Heart right ventricle (tissue), 16 donors: Measurements from ENCODE around the gene ADH4. TPM values are rescaled to one million over a fixed set of nuclear protein-coding genes. Genes with fewer than 3 reads are reported as not detected.

Experiments used
- ATAC-seq, 8 donors: fragments of 200-7000 bp; cut with Tn5 transposase; one replicate each; pipeline ENCODE4 v1.9.1; 2020; ENCODE audit warnings: mild to moderate bottlenecking in 8 of 8, moderate library complexity in 8 of 8, moderate number of reproducible peaks in 1 of 8
- DNase-seq, 2 donors: peaks; one replicate each; pipeline ENCODE4 v3.0.0-alpha.2; 2020
- H3K27ac ChIP-seq, 10 donors: fragments of 200-600 bp; sonication (generic) in 2 of 10; one replicate each; pipeline versions ENCODE4 v1.5.0 to v1.8.0; 2020 to 2022; ENCODE audit warnings: mild to moderate bottlenecking in 3 of 10
- H3K27me3 ChIP-seq, 7 donors: fragments of 200-600 bp; one replicate each; pipeline ENCODE4 v1.8.0; 2021 to 2022; ENCODE audit warnings: mild to moderate bottlenecking in 2 of 7
- H3K36me3 ChIP-seq, 9 donors: fragments of 200-600 bp; sonication (generic) in 1 of 9; one replicate each; pipeline versions ENCODE4 v1.5.0 to v1.8.0; 2020 to 2022; ENCODE audit warnings: mild to moderate bottlenecking in 2 of 9
- H3K4me1 ChIP-seq, 9 donors: fragments of 200-600 bp; sonication (generic) in 1 of 9; one replicate each; pipeline versions ENCODE4 v1.5.0 to v1.8.0; 2020 to 2022; ENCODE audit warnings: mild to moderate bottlenecking in 4 of 9
- H3K4me3 ChIP-seq, 10 donors: fragments of 200-600 bp; sonication (generic) in 2 of 10; one replicate each; pipeline versions ENCODE4 v1.5.0 to v1.8.0; 2020 to 2022; ENCODE audit warnings: mild to moderate bottlenecking in 7 of 10, moderate library complexity in 2 of 10
- H3K9me3 ChIP-seq, 11 donors: fragments of 200-600 bp in 10 of 11; sonication (generic) in 2 of 11; one replicate each; pipeline versions ENCODE4 v1.5.0 to v1.8.0; 2013 to 2022; ENCODE audit warnings: mild to moderate bottlenecking in 2 of 11, control low read depth in 1 of 11, moderate library complexity in 1 of 11
- WGBS, 2 donors: extraction: QIAGEN DNeasy Blood & Tissue Kit; methylation state at CpG; one replicate each; pipeline ENCODE4 v1.1.7; 2013; ENCODE audit warnings: inconsistent platforms in 1 of 2; 5-methylcytosine and 5-hydroxymethylcytosine counted together
- intact Hi-C, 10 donors: fragments of 100-400 bp; cut with DNase I; formaldehyde crosslinking; loops; one replicate each; pipeline versions ENCODE4 v1.11.1 to v1.14.2; 2022
- polyA plus RNA-seq, 2 donors: library from polyadenylated mRNA; stranded (reverse); fragments of 200-250 nt; gene quantifications; one replicate each; pipeline ENCODE4 v1.2.3, GENCODE V29; 2013
- total RNA-seq, 10 donors: library from RNA; stranded (reverse); fragmentation: NEBNext Ultra II Directional in 3 of 10; extraction: Animal tissue kit (Norgen Biotek cat#: 25700) in 3 of 10; gene quantifications; one replicate each; pipeline versions ENCODE4 v1.2.1 to v1.2.4, GENCODE V29; 2021 to 2023
- TF ChIP-seq, protein P1 (sequence below), 9 donors: fragments of 200-600 bp; sonication (generic) in 2 of 9; IDR thresholded peaks; one replicate each; pipeline versions ENCODE4 v1.5.0 to v1.8.0; 2021 to 2022; ENCODE audit warnings: antibody characterized with exemption in 9 of 9, mild to moderate bottlenecking in 5 of 9, moderate library complexity in 1 of 9
- donor health status: Arrhythmogenic right ventricular cardiomyopathy.
- donor health status: ischemic (EF 13 %, LVEDD 7.1; RV severe dilation, severe dysfunction).
- donor health status: healthy with polysubstance abuse.
- donor health status: DM: no; HTN: yes; CAD: no.
- donor health status: DM: no; HTN: no; CAD: no.
- donor health status: ischemic (EF 25% LVEDD 6.9; RV normal size, moderate dysfunction).
- donor health status: ischemic (EF 25% LVEDD 5.7; RV mildly dilated, moderate dysfunction).
- donor health status: healthy.
- donor health status: DM: yes; HTN: yes; CAD: no.
- donor health status: Ischemic cardiomyopathy.
- donor health status: ischemic (EF 35%, LVEDD 5.7; RV mildly dilated, moderate dysfunction).
- donor health status: nonischemic (EF 11% LVEDD 7.7; RV severe dilation, severe dysfunction).
- donor health status: DM: yes; HTN: yes; CAD: no.
- donor health status: PGD.
- donor health status: ischemic (EF 29% LVEDD 5.4; RV normal size, mild dysfunction).
- donor health status: nonischemic (EF 23%, LVEDD 6.1; RV moderate dilation, normal function).

Gene ADH4
- total and polyA plus RNA-seq, 12 donors, result 0.04 TPM; not detected in 11

DNA sequence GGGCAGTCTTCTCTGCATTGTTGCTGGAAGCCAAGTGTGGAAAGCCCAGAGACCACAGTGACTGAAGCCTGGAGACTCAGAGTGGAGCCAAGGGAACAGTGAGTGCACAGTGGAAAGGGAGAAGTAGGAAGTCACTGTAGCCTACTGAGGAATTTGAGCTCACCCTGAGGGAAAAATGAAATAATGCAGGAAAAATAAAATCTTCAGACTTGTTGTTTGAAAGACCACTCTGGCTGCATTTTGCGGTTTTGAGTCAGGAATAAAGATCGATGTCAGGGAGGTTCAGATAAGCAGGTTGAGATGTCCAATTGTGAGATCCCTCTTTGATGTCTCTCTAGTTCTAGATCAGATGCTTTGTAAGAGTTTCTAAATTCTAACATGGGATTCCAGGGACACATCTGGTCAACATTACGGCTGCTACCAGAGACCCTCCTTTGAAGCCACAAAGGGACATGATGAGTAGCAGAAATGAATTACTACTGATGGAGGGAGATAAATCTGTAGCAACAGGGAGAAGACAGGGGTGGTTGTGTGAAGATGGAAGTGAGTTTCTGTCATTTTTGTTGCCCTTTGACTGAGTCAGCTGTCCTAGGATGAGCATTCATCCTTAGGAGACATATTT lies 8.4 kb downstream of the ADH4 start:
- Histone ChIP-seq H3K9me3 (no peaks in the 10 kb centered on the region), H3K27ac (no peak overlapping the region), H3K4me1 (no peaks in the 10 kb centered on the region), H3K36me3 (no peaks in the 10 kb centered on the region), H3K27me3 (no peaks in the 10 kb centered on the region), H3K4me3 (no peak overlapping the region)
- no peak for DNase-seq
- ATAC-seq, result no peak
- WGBS, 2 donors, result 58 to 65% methylated on average over 3 of the region's 3 CpGs
- TF ChIP-seq, protein P1, sequence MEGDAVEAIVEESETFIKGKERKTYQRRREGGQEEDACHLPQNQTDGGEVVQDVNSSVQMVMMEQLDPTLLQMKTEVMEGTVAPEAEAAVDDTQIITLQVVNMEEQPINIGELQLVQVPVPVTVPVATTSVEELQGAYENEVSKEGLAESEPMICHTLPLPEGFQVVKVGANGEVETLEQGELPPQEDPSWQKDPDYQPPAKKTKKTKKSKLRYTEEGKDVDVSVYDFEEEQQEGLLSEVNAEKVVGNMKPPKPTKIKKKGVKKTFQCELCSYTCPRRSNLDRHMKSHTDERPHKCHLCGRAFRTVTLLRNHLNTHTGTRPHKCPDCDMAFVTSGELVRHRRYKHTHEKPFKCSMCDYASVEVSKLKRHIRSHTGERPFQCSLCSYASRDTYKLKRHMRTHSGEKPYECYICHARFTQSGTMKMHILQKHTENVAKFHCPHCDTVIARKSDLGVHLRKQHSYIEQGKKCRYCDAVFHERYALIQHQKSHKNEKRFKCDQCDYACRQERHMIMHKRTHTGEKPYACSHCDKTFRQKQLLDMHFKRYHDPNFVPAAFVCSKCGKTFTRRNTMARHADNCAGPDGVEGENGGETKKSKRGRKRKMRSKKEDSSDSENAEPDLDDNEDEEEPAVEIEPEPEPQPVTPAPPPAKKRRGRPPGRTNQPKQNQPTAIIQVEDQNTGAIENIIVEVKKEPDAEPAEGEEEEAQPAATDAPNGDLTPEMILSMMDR (IDR thresholded peaks at IDR 0.05), result no peak
- intact Hi-C loops, result no loop called here

DNA sequence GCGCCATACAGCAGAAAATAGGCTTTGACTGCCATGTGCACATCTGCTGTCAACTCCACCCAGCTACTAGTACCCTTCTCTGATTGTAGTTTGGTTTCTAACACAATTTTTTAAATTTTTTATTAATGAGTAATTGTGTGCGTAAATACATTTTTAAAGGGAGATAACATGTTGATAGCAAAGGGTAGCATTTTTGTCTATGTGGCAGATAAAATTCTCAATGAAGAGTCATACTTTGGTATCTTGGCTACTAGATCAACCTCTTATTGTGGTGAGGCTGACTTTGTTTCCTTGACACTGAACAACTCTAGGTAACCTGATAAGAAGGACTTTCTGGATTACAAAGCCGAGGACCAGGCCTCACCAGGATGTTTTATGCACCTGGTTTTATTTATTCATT lies 9.5 kb downstream of the ADH4 start:
- WGBS, 2 donors, result 62 to 82% methylated on average over 3 of the region's 3 CpGs
- no peak for ATAC-seq
- Histone ChIP-seq H3K27me3 (no peaks in the 10 kb centered on the region), H3K9me3 (no peaks in the 10 kb centered on the region), H3K27ac (no peak overlapping the region), H3K4me1 (no peaks in the 10 kb centered on the region), H3K36me3 (no peaks in the 10 kb centered on the region), H3K4me3 (no peak overlapping the region)
- no peak for DNase-seq
- intact Hi-C loops, result no loop called here
- TF ChIP-seq, protein P1 (IDR thresholded peaks at IDR 0.05), result no peak

DNA sequence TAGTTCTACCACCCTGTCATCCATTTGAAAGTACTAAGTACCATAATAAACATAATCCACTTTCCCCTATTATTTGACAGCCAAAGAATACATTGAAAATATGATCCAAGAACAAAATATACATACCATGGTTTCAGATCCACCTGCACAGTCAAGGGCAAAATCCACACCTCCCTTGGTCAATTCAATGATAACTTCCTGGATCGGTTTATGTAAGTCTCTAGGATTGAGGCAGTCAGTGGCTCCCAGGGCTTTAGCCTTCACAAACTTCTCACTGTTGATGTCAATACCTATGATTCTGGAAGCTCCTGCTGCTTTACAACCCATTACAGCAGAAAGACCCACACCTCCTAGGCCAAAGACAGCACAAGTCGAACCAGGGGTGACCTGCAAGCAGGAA lies 12.7 kb downstream of the ADH4 start:
- Histone ChIP-seq H3K4me1 (no peaks in the 10 kb centered on the region), H3K27ac (no peak overlapping the region), H3K4me3 (no peak overlapping the region), H3K36me3 (no peaks in the 10 kb centered on the region), H3K27me3 (no peaks in the 10 kb centered on the region), H3K9me3 (peaks cover 0 to 5% (median 0%) of the 10 kb centered on the region in 11 donors)
- TF ChIP-seq, protein P1 (IDR thresholded peaks at IDR 0.05), result no peak
- DNase-seq (no peak), ATAC-seq (no peak)
- WGBS, 2 donors, result 69 to 74% methylated on average over 2 of the region's 2 CpGs
- intact Hi-C loops, result no loop called here

DNA sequence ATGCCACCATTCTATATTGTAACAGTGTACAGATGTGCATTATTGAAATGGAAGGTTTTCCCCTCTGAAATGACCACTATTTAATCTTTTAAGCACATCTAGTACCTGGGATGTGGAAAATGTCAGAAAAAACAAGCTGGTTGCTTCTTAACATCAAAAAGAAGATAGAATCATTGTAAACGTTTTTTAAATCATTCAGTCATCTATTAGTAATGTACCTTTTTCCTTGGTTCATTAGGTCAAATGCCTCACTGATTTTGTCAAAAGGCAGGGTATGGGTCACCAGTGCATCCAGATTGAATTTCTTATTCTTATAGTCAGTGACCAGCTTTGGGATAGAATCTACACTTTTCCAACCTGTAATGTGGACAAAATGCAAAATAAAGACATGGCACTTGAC lies 17.7 kb downstream of the ADH4 start:
- Histone ChIP-seq H3K4me1 (no peaks in the 10 kb centered on the region), H3K27me3 (no peaks in the 10 kb centered on the region), H3K9me3 (peaks cover 0 to 7% (median 0%) of the 10 kb centered on the region in 11 donors), H3K36me3 (no peaks in the 10 kb centered on the region), H3K27ac (no peak overlapping the region), H3K4me3 (no peak overlapping the region)
- intact Hi-C loops, result loop anchor here in 3 of 10 donors (10.0 kb wide), 1 partner anchor 338 kb away; no protein-coding TSS in a partner anchor
- WGBS, 2 donors, result 55 to 75% methylated on average over 1 of the region's 1 CpG
- no peak for DNase-seq
- TF ChIP-seq, protein P1 (IDR thresholded peaks at IDR 0.05), result no peak
- ATAC-seq, result no peak
